Muscle layer of colon (tissue), 2 donors: Measurements from ENCODE around the gene NFATC1.

Experiments
- H3K27ac ChIP-seq: one replicate; pipeline ENCODE4 v1.7.0; 2013; ENCODE audit warnings: low read depth, mild to moderate bottlenecking, low read length, moderate library complexity
- H3K27me3 ChIP-seq, 2 donors: one replicate each; pipeline ENCODE4 v1.7.0; 2013; ENCODE audit warnings: low read length in 2 of 2, mild to moderate bottlenecking in 2 of 2; ENCODE audit not compliant: insufficient read depth in 2 of 2, control insufficient read depth in 1 of 2
- H3K36me3 ChIP-seq: one replicate; pipeline ENCODE4 v1.7.0; 2013; ENCODE audit warnings: mild to moderate bottlenecking, low read length; ENCODE audit not compliant: insufficient read depth
- H3K4me1 ChIP-seq: one replicate; pipeline ENCODE4 v1.7.0; 2013; ENCODE audit warnings: mild to moderate bottlenecking, low read length; ENCODE audit not compliant: insufficient read depth
- H3K4me3 ChIP-seq, 2 donors: one replicate each; pipeline ENCODE4 v1.7.0; 2013; ENCODE audit warnings: low read length in 2 of 2, low read depth in 1 of 2, mild to moderate bottlenecking in 1 of 2, moderate library complexity in 1 of 2
- H3K9ac ChIP-seq: one replicate; pipeline ENCODE4 v1.7.0; 2013; ENCODE audit warnings: low read length
- H3K9me3 ChIP-seq: one replicate; pipeline ENCODE4 v1.7.0; 2013; ENCODE audit warnings: mild to moderate bottlenecking, low read length
- donor health status: abdominal sarcoma.
- donor health status: Adenocarcinoma of cecum.

NFATC1 gene

DNA sequence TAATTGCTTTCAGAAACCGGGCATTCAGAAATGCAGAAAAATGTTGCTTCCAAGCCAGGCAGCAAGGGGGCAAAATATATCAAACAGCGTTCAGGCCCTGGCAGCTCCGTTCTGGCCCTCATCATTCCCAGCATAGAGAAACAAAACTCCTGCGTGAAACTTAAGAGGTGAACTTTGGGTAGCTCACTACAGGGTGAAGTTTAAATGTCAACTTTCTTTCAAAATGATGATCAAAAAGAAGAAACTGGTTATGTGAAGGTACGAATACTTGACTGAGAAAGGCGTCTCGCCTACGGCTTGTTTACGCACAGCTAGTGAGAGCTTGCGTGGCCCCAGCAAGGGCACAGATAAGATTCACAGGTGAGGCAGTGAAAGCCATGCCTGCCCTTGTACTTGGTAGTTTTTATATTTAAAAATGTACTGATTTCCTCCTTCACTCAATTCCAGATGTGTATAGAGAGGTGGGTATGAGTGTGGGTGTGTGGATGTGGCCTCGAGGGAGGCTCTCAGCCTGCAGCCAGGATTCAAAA lies 127.5 kb downstream of the NFATC1 start:
- Histone ChIP-seq H3K9me3 (no peaks in the 10 kb centered on the region), H3K27ac (no peak overlapping the region), H3K9ac (no peak overlapping the region), H3K27me3 (no peaks in the 10 kb centered on the region), H3K36me3 (peaks cover 10% of the 10 kb centered on the region), H3K4me3 (no peak overlapping the region), H3K4me1 (peaks cover 20% of the 10 kb centered on the region)

DNA sequence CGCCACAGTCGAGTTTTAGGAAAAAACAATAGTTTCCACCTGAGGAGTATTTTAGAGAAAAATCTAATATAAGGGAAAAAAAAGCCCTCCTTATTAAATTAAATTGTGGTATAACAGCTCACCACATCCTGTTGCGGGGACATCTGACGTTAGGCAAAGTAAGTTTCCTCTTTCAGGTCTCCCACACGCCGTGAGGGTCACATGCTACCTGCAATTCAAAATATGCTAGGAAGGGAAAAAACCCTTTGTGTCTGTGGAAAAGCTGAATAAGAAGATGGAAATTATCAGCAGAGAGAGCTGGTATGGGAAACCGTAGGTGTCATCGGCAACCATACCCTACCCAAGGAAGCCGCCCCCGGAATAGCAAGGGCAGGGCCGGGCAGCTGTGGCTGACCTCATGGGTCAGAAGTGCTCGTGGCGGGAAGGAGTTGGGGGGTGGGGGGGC lies 128.0 kb downstream of the NFATC1 start:
- Histone ChIP-seq H3K4me1 (peaks cover 20% of the 10 kb centered on the region), H3K9me3 (no peaks in the 10 kb centered on the region), H3K9ac (no peak overlapping the region), H3K27me3 (no peaks in the 10 kb centered on the region), H3K27ac (no peak overlapping the region), H3K36me3 (peaks cover 11% of the 10 kb centered on the region), H3K4me3 (no peak overlapping the region)

DNA sequence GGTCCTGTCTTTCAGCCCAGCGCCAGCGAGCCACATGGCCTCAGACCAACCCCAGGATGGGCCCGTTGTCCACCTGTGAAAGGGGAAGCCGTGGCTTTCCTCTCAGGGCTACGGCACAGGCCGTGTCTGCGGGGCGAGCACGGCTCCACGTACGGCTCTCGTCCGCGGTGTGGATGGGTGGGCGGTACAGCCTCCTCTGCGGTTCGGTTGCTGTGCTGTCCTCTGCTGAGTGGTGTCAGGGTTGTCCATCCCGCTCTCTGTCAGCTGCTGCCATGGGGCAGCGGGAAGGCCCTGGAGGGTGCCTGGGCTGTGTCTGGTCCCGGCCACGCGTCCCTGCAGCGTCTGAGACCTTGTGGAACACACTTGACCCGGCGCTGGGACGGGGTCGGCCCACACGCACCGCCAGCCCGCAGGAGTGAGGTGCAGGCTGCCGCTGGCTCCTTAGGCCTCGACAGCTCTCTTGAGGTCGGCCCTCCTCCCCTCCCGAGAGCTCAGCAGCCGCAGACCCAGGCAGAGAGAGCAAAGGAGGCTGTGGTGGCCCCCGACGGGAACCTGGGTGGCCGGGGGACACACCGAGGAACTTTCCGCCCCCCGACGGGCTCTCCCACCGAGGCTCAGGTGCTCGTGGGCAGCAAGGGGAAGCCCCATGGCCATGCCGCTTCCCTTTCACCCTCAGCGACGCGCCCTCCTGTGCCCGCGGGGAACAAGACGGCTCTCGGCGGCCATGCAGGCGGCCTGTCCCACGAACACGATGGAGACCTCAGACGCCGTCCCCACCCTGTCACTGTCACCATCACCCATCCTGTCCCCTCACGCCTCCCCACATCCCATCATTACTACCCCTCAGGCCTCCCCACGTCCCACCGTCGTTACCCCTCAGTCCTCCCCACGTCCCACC lies 128.7 kb downstream of the NFATC1 start:
- H3K27ac ChIP-seq = no peak overlapping the region
- peaks cover 20% of the 10 kb centered on the region for H3K4me1 ChIP-seq
- H3K9ac ChIP-seq = no peak overlapping the region
- H3K9me3 ChIP-seq = no peaks in the 10 kb centered on the region
- peaks cover 14% of the 10 kb centered on the region for H3K36me3 ChIP-seq
- no peak overlapping the region for H3K4me3 ChIP-seq
- no peaks in the 10 kb centered on the region for H3K27me3 ChIP-seq

DNA sequence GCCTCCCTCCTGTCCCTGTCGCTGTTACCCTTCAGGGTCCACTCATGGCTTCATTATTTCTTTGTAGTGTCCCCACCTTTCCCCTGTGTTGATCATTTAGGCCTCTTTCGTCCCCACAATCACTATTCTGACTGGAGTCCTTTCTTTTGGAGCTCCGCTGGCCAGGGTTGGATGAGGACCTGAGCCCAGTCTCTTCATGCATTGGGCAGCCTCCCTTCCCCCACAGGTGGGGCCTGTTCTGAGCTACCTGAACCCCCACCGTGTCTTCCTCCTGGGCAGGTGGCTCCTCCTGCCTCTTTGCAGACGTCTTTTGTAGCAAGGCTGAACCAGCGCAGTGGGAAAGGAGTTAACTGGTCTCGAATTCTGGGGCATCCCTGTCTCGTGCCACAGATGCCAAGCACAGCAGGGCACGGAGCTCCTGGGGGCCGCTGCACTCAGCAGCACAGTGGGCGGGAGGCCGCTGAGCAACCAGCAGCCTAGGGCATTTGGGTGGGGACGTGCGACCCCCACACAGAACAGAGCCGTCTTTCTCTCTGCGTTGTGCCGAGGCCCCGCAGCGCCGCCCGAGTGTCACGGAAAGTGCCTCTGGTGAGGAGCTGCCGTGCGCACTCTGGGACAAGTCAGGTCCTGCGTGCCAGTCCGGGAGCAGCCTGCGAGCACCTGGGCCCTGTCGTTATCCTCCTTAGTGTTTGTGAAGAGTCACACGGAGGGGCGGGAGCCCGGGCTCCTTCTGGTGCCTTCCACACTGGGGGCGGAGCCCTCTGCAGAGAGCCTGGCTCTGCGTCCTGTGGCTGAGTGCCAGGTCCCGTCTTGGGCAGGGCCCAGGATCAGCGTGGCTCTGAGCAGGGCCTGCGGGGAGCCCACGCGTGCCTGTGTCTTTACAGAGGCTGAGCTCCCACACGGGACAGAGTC lies 130.1 kb downstream of the NFATC1 start:
- H3K4me3 ChIP-seq = peak overlapping the region in 1 of 2 donors; percentile 47
- no peaks in the 10 kb centered on the region for H3K27me3 ChIP-seq
- H3K36me3 ChIP-seq = peaks cover 19% of the 10 kb centered on the region
- H3K9me3 ChIP-seq = no peaks in the 10 kb centered on the region
- no peak overlapping the region for H3K9ac ChIP-seq
- H3K27ac ChIP-seq = peak overlapping the region; percentile 23
- H3K4me1 ChIP-seq = peaks cover 20% of the 10 kb centered on the region

DNA sequence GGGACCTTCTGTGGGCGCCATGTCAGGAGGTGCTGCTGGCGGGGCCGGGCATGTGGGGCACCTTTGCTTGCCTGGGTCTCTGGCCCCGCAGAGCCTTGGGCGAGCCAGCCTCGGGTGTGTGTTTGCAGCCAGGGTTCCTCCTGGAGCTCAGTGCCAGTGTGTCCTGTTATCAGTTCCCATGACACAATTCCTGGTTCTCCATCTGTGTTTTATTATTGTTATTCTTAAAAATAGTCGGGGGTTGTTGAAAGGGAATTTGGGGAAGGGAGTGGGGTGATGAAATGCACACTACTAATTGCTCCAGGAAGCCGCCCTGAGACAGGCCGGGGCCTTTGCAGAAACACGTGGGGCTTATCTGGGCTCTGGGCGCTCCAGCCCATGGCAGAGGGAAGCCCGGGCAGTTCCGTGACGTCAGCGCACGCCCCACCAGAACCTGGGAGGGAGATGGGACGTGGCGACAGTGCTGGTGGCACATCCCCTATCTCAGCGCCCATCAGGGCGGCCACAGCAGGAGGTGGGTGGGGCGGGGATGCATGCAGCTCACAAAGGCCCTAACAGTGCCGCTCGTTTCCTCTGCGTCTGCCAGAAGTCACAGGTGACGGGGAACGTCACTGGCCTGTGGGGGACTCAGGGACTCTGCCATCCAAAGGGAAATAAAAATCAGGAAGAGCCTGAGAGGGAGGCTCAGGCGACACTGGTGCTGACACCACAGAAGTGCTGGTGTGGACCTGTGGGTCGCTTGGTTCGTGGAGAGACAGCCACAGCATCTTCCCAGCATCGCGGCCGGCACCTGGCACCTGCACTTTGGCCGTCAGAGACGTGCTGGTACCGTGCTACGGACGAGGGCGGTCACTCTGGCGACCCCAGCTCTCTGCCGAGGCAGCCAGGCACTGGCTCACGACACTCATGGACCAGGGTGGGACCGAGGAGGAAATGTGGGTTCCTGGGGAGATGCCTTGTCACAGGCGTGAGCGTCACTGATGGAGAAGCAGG lies 131.0 kb downstream of the NFATC1 start:
- H3K9me3 ChIP-seq = no peaks in the 10 kb centered on the region
- H3K36me3 ChIP-seq = peaks cover 19% of the 10 kb centered on the region
- H3K4me3 ChIP-seq = peak overlapping the region in 1 of 2 donors; percentile 47
- H3K4me1 ChIP-seq = peaks cover 20% of the 10 kb centered on the region
- H3K9ac ChIP-seq = no peak overlapping the region
- peaks cover 0 to 7% of the 10 kb centered on the region in 2 donors for H3K27me3 ChIP-seq
- H3K27ac ChIP-seq = peak overlapping the region; percentile 23

DNA sequence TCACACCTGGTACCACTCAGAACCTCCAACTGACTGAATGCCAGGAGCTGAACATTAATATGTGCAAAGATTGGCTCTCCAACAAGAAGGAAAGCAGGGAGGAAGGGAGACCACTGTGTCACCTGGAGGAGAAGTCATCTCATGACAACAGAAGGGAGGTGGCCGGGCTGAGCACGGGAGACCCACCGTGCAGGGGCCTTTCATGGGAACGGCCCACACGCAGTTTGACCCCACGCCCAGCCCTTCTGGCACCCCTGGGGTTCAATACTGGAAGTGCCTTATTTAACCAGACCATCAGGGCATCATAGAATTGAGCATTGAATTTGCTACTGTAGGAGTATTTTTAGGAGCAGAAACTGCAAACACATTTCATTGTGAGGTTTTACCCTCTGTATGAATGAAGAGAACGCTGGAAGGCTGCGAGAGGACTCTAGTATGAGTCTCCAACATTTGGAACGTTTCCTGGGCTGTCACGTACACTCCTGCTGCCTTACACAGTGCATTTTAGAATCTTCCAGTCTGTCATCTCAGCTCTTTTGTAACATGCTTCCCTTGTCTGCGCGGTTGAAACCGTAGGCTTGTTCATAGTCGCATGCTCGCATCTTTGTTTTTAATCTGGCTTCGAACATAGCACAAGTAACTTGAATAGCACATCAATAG lies 132.1 kb downstream of the NFATC1 start:
- no peak overlapping the region for H3K4me3 ChIP-seq
- H3K9me3 ChIP-seq = no peaks in the 10 kb centered on the region
- H3K27me3 ChIP-seq = peaks cover 0 to 11% of the 10 kb centered on the region in 2 donors
- peaks cover 20% of the 10 kb centered on the region for H3K4me1 ChIP-seq
- H3K27ac ChIP-seq = no peak overlapping the region
- peaks cover 19% of the 10 kb centered on the region for H3K36me3 ChIP-seq
- no peak overlapping the region for H3K9ac ChIP-seq

DNA sequence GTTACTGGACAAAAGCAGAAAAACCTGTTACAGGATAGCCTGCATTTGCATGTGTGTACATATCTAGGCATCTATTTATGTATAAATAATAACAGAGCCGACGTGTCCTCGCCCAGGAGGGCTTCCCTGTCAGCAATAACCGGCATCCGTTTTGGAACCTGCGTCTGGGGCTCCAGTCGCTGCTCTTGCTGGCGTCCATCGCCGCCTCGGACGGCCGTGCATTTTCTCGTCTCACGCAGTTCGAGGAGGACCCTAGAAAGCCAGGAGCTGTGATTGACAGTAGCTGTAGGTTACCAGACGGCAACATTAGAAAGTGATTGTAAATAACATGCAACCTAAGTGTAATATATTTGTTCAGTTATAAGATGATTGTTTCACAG lies 132.6 kb downstream of the NFATC1 start:
- Histone ChIP-seq H3K9me3 (no peaks in the 10 kb centered on the region), H3K27ac (no peak overlapping the region), H3K4me1 (peaks cover 15% of the 10 kb centered on the region), H3K9ac (no peak overlapping the region), H3K27me3 (peaks cover 0 to 13% of the 10 kb centered on the region in 2 donors), H3K36me3 (peaks cover 19% of the 10 kb centered on the region), H3K4me3 (no peak overlapping the region)

DNA sequence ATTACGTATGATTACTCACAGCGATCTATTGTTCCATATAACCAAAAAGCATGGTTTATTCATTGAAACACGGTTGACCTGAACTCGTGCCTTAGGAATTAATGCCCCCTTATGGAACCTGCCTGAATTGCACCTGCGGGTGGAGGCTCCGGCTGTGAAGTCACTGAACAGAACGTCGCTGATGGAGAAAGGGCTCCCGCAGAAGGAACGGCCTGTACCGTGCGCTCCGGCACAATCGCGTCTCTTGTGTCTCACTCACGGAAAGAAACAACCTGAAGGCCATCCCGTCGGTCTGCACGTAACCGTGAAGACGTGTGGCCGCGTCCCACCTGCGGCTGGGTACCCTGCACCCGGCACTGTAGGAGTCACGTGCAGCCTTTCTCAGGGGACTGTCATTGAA lies 133.1 kb downstream of the NFATC1 start:
- Histone ChIP-seq H3K9me3 (no peaks in the 10 kb centered on the region), H3K27me3 (peaks cover 0 to 13% of the 10 kb centered on the region in 2 donors), H3K9ac (no peak overlapping the region), H3K27ac (no peak overlapping the region), H3K4me3 (no peak overlapping the region), H3K4me1 (peaks cover 13% of the 10 kb centered on the region), H3K36me3 (peaks cover 19% of the 10 kb centered on the region)

DNA sequence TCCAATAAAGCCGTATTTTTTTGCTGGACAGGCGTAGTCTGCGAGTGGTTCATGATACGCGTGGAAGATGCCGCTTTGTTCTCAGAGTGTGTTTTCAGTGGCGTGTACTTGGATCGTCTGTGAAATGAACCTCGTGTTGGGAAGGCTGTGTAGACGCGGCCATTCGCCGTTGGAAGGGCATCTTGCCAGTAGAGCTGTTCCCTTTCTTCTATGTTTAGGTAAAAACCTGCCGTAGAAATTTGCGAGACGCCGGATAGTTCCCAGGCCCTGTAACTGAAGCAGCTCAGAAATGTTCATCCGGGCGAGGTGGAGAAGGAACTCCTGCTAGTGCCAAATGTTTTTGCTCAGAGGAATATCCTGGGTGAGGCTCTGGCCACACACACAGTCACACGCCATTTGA lies 133.6 kb downstream of the NFATC1 start:
- Histone ChIP-seq H3K4me3 (no peak overlapping the region), H3K27ac (no peak overlapping the region), H3K36me3 (peaks cover 19% of the 10 kb centered on the region), H3K9me3 (no peaks in the 10 kb centered on the region), H3K4me1 (peaks cover 13% of the 10 kb centered on the region), H3K27me3 (peaks cover 0 to 13% of the 10 kb centered on the region in 2 donors), H3K9ac (no peak overlapping the region)

DNA sequence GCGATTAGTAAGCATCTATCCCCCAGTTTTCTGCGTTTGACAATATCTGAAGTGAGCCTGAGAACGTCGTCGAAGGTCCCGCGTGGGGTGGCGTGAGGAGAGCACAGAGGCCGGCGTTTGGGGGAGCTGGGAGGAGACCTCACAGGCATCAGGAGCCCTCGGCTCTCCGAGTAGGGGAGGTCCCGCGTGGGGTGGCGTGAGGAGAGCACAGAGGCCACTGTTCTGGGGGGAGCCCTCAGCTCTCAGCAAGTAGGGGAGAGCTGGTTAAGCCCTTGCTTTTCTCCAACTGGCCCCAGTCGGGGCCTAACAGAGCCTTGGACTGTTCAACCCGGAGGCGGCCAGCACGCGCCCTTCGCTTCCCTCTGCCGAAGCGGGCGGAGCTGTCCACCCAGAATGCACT lies 134.3 kb downstream of the NFATC1 start:
- Histone ChIP-seq H3K9ac (no peak overlapping the region), H3K4me1 (peaks cover 13% of the 10 kb centered on the region), H3K27me3 (peaks cover 0 to 13% of the 10 kb centered on the region in 2 donors), H3K9me3 (no peaks in the 10 kb centered on the region), H3K36me3 (peaks cover 19% of the 10 kb centered on the region), H3K27ac (no peak overlapping the region), H3K4me3 (no peak overlapping the region)
